Mammary epithelial cell (primary cell): ENCODE data around the gene GRIFIN.

ENCODE experiments used
- EZH2 ChIP-seq: IDR thresholded peaks from 2 replicates; pipeline ENCODE4 v1.6.1; 2012; ENCODE audit warnings: low read length, inconsistent platforms, borderline replicate concordance
- TF ChIP-seq, protein P1 (sequence below), 2 donors: IDR thresholded peaks in 1 of 2; conservative IDR thresholded peaks in 1 of 2; 2 replicates each; pipeline ENCODE4 v1.5.1; 2011 to 2012; ENCODE audit warnings: inconsistent platforms in 2 of 2, low read length in 2 of 2, mild to moderate bottlenecking in 2 of 2, control low read depth in 1 of 2, low read depth in 1 of 2; ENCODE audit not compliant: insufficient read depth in 1 of 2; ENCODE audit errors: extremely low read depth in 1 of 2

DNA sequence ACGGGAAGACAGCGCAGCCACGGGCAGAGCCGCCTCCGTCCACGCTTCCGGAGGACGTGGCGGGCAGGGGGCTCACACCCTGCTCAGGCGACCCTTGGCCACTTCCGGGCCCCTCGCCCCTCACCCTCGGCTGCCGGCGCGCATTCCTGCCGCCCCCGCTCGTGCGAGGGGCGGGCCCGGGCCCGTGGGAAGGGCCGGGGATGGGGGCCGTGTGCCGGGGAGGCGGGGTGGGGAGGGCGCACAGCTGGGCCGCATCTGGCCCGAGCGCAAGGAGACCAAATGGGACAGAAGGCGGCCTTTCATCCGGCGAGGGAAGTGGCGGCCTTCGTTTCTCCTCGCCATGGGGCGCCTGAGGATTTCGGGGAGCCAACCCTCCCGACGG lies 42.5 kb upstream of the GRIFIN start:
- TF ChIP-seq, protein P1, sequence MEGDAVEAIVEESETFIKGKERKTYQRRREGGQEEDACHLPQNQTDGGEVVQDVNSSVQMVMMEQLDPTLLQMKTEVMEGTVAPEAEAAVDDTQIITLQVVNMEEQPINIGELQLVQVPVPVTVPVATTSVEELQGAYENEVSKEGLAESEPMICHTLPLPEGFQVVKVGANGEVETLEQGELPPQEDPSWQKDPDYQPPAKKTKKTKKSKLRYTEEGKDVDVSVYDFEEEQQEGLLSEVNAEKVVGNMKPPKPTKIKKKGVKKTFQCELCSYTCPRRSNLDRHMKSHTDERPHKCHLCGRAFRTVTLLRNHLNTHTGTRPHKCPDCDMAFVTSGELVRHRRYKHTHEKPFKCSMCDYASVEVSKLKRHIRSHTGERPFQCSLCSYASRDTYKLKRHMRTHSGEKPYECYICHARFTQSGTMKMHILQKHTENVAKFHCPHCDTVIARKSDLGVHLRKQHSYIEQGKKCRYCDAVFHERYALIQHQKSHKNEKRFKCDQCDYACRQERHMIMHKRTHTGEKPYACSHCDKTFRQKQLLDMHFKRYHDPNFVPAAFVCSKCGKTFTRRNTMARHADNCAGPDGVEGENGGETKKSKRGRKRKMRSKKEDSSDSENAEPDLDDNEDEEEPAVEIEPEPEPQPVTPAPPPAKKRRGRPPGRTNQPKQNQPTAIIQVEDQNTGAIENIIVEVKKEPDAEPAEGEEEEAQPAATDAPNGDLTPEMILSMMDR (conservative IDR thresholded peaks at IDR 0.05 in 1 of 2, IDR thresholded peaks at IDR 0.05 in 1 of 2; ENCODE audit: extremely low read depth in 1 of 2, insufficient read depth in 1 of 2, low read depth in 1 of 2, low read length in 2 of 2): no peak
- no peak for TF ChIP-seq EZH2
